ENCODE measurements around the gene C19orf85.
"Not testable (repeated sequence)": the region's sequence is repeated elsewhere in the genome, so short reads cannot be mapped to it uniquely, and the experiment has no call there.

C19orf85 gene

DNA sequence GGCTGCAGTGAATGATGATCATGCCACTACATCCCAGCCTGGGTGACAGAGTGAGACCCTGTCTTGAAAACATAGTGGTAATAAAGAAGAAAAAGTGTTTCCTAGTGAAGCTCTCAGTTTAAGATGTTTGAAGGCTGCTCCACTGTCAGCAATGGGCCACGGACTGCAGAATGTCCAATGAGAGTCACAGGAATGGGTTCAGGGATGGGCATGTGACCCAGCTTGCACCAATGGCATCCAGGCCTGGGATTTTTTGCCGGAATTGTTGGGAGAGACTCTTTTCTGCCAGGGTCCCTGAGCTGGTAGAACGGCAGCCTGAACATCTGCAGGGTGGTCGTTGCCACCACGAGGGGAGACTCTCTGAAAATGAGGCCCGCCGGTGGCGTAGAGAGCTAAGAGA, 27.7 kb downstream of the C19orf85 start:
- no peak for DNase-seq

DNA sequence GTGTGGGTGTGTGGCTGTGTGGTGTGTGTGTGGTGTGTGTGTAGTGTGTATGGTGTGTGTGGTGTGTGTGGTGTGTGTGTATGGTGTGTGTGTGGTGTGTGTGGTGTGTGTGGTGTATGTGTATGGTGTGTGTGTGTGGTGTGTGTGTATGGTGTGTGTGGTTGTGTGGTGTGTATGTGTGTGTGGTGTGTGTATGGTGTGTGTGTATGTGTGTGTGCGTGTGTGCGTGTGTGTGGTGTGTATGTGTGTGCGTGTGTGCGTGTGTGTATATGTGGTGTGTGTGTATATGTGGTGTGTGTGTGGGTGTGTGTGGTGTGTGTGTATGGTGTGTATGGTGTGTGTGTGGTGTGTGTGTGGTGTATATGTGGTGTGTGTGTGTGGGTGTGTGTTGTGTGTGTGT, 29.5 kb downstream of the C19orf85 start:
- no peak for DNase-seq

DNA sequence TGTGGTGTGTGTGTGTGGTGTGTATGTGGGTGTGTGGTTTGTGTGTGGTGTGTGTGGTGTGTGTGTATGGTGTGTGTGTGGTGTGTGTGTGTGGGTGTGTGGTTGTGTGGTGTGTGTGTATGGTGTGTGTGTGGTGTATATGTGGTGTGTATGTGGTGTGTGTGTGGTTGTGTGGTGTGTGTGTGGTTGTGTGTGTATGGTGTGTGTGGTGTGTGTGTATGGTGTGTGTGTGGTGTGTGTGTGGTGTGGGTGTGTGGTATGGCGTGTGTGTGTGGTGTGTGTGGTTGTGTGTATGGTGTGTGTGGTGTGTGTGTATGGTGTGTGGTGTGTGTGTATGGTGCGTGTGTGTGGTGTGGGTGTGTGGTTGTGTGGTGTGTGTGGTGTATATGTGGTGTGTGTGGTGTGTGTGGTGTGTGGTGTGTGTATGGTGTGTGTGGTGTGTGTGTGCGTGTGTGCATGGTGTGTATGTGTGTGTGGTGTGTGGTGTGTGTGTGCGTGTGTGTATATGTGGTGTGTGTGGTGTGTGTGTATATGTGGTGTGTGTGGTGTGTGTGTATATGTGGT, 30.1 kb downstream of the C19orf85 start:
- no peak for DNase-seq

DNA sequence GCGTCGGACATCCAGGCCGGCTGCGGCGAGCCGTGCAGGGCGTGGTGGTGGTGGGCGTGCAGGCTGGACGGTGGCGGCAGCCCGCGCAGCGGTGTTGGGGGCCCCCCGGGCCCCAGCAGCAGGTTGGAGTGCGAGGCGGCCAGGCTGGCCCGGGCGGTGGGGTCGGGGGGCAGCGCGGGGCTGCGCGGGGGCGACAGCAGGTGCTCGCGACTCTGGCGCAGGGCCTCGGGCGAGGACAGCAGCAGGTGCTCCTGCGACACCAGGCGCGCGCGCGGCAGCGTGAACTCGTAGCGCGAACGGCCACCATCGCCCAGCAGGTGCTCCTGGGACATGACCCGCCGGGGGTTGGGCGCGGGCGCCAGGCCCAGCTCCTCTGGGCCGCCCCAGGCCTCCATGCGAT, 31.3 kb downstream of the C19orf85 start:
- DNase-seq = no peak

DNA sequence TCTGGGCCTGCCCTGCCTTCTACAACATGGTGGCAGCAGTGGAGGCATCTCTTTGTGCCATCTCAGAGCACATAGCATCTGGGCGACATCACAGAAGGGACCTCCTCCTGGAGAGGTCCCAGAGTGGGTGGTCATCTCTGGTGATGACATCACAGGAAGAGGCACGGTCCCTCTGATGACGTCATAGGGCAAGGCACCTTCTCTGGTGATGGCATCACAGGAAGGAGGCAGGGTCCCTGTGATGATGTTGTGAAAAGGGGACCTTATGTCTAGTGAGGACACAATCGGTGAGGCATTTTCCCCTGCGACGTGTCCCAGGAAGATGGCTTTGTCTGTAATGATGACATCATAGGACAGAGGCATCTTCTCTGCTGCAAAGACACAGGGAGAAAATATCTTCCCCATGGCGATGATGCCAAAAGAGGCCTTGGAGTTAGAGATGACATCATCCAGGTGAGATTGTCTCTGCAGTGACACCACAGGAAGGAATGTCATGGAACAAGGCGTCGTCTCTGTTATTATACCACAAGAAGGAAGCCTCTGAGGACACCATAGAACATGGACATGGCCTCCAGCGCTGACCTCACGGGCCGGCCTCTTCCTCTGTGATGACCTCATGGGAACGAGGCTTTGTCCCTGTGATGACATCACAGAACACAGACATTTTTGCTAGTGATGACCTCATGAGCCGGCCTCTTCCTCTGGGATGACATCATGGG, 32.2 kb downstream of the C19orf85 start:
- DNase-seq = no peak

DNA sequence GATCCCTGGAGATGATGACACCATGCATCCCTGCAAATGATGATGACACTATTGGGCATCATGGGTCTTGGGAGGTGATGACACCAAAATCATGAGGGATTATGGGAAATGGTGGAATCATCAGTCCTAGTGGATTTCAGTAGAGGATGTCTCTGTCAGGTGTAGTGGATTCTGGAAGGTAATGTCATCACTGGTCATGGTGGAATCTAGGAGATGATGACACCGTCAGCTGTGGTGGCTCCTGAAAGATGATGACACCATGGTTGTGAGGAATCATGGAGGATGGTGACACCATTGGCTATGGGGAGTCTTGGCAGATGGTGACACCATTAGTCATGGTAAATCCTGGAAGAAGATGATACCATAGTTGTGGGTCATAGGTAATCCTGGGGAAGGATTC, 33.4 kb downstream of the C19orf85 start:
- DNase-seq = no peak

DNA sequence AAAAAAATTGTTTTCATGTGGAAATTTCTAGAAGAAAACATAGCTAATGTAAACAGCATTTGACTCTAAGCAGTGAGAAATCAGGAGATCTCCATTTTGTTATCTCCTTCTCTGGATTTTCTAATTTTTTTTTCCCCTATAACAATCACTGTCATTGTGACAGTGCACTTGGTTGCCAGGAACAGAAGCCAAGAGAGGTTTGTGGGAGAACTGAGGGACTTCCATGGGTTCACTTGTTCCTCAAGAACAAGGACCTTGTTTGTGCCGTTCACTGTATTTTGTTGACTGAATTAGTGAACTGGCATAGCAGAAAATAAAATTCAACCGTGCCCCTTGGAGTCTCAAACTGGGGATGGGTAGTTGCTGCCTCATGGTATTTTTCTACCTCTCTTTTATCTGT, 38.5 kb downstream of the C19orf85 start:
- DNase-seq = no peak

DNA sequence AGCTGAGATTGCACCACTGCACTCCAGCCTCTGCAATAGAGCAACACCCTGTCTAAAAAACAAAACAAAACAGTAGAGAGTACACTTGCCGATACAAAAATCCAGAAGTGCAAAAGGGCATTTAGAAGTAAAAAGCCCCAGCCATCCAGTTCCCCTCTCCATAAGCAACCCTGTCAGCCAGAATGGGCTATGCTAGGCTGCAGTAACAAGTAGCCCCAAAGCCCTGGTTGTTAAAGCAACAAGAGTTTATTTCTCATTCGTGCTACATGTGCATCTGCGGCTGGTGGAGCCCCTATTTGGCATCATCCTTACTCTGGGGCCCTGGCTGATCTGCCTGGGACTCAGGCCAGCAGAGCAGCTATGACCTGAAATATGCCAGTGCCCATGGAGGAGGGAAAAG, 40.0 kb downstream of the C19orf85 start:
- no peak for DNase-seq

DNA sequence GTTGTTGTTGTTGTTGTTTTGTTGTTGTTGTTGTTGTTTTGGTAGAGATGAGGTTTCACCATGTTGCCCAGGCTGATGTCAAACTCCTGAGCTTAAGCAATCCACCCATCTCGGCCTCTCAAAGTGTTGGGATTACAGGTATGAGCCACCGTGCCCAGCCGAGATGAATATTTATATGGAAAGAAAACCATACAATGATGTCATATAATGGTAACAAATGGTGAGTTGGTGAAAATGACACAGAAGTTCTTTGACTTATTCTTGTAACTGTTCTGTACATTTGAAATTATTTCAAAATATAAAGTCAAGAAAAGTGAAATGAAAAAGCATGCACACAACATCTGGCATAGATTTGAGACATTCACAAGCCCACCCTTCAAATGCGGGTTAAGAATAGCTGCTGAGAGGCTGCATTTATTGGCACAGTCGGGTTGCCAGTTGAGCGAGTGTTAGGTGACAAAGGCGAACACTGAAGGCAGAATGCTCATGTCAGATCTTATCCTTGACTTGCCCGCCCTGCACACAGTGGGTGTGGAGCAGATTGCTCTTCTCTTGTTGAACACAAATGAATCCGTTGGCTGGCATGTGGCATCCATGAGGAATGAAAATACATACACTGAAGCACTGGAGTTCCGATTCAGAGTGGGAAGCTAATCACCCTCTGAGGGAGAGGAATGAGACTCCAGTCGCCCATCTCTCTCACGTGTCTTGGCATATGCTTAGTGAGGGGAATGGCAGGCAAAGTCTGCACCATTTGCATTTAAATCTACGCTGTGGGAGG, 41.1 kb downstream of the C19orf85 start:
- no peak for DNase-seq

DNA sequence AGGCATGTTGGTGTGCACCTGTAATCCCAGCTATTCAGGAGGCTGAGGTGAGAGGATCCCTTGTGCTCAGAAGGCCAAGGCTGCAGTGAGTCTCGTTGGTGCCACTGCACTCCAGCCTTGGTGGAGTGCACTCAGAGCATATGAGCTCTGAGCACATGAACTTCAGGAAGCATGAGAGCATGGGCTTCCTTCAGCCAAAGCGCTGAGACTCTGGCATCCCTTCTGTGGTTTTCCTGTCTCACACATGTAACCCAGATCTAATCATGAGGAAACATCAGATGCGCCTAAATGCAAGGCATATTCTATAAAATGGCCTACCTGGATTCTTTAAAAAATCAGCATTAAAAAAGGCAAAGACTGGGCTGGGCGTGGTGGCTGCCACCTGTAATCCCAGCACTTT, 43.3 kb downstream of the C19orf85 start:
- DNase-seq = not testable (repeated sequence)

DNA sequence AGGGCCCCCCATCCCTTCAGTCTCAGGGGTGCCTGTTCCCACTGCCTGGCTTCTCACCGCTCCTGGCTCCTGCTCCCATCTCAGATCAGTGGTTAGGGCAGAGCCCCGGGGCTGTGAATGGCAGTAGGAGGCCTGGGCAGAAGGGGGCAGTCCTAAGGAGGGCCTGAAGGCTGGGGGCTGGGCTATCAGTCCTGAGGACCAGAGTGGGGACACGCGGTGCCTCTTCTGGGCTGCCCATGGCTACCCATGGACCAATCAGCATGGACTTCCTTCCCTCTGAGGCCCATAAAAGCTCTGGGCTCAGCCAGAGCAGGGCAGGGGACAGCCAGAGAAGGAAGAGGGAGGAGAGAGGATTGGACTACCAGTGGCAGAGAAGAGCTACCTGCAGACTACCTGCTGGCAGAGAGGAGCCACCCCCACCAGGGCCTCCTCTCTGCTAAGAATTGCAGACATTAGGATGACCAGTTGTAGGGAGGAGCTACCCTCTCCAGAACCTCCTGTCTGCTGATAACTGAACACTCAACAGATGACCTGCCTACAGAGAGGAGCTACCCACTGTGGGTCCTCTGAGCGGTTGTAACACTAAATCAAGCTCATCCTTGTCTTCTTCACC, 44.8 kb downstream of the C19orf85 start:
- DNase-seq = no peak

DNA sequence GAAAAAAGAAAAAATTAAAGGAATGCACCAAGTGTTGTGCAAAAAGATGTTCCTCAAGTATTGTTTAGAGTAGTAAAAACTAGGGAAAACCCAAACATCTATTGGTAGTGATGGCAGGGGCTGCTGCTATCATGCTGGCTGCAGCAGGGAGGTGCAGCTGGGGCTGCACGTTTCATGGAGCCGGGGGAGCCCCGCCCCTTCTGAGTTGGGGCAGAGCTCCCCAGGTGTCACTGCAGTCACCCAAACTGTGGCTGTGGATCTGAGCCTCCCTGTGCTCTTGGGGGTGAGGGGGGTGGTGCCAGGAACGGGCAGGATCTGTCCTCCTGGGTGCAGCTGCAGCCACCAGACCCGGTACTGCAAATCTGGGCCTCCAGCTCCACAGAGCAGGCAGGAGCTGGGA, 45.4 kb downstream of the C19orf85 start:
- no peak for DNase-seq

DNA sequence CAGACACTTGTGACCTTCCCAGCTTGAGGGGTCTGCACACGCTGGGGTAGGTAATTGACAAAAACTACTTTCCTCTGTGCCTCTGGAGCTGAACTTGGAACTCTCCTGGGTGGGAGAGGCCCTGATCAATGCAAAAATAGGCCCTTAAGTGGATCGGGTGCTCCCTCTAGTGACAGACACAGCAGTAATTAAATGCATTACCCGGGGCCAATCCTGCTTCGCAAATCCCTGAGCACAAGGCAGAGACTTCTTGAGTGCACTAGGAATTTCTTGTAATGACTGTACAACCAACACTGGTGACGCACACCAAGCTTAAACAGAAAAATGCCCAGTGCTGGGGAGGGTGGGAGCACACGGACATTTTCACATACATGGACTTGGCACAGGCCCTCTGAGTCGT, 46.4 kb downstream of the C19orf85 start:
- DNase-seq = peak; percentile 46 to 58

Measured in activated CD4-positive, alpha-beta T cell treated with anti-CD3 and anti-CD28 coated beads, Interleukin-2, amount 50 U/mL, for 48 hours (primary cell).